ENCODE results near the gene CLDN34.

The CLDN34 gene

DNA sequence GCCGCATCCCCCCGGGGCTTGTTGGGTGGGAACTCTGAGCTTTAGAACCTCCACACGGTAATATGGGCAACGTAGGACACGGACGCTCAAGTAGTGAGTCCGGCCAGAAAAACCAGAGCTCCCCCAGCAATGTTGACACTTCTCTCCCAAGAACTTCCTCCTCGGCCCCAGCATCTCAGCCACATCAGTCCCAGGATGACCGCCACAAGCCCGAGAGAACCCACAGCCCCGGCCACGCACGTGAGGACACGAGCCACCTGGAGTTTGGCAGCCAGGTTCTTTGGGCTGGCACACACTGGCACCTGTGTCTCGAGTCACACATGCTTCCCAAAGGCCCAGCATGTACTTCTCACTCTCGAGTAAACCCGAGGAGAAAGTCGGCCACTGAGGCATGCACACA lies 16.3 kb downstream of the CLDN34 start:
- no peak for DNase-seq

DNA sequence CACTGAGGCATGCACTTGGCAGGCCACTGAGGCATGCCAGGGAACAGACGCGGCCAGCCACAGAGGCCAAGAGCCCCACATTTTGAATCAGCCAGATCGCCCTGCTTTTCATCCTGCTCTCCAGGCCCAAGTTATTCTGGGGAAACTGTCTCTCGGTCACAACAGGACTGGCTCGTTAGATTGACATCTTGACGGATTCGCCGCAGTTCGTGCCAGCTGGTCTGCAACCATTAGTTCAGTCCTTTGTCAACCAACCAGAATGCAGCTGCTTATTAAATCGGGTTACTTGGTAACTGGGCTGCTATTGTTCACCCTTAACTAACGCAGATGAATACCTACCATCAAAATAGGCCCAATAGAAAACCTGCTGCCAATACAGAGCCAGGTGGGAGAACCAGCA lies 16.7 kb downstream of the CLDN34 start:
- DNase-seq: no peak

DNA sequence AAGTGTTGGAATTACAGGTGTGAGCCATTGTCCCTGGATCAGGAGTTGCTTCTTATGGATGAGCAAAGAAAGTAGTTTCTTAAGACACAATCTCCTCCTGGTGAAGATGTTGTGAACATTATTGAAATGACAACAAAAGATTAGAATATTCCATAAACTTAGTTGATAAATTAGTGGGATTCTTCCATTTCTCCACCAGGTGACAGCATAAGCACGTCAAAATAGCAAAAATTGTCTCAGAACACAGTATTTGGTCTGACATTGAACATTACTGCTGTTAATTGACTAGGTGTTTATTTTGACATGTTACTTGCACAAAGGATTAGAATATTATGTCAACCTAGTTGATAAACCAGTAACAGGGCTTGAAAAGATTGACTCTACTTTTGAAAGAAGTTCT lies 21.6 kb downstream of the CLDN34 start:
- no peak for DNase-seq

DNA sequence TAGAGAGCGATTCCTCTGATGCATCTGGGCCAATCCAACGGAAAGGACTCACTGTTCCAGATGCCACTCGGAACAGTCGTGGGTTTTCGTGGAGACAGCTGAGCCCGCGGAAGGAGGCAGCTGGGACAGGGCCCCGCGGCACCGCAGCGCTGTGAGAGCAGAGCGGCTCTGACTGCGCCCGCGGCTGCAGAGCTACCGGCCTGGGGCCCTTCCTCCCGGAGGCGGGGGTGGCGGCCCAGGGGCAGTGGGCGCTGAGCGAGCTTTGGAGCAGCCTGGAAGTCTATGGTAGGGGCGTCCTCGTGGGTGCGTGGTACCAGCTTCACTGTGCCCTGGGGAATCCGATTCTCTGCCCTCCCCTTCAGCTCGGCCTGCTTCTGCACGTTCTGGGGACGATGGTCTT lies 24.9 kb downstream of the CLDN34 start:
- no peak for DNase-seq

DNA sequence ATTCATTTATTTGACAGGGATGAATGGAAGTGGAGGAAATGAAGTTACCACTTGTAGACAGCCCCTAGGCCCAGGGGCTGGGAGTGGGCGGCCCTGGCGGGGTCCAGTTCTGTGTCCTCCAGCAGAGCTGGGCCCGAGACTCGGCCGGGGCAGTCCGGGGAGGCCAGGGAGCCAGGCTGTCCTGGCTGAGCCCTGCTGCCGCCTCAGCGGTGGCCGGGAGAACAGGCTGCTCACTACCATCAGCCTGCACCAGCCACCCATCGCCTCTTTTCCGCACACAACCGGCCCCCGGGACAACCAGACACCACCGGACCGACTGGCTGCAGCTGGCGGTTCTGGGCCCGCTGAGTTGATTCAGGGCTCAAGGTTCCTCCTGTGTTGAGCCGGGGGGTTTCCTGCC lies 25.6 kb downstream of the CLDN34 start:
- DNase-seq: no peak

DNA sequence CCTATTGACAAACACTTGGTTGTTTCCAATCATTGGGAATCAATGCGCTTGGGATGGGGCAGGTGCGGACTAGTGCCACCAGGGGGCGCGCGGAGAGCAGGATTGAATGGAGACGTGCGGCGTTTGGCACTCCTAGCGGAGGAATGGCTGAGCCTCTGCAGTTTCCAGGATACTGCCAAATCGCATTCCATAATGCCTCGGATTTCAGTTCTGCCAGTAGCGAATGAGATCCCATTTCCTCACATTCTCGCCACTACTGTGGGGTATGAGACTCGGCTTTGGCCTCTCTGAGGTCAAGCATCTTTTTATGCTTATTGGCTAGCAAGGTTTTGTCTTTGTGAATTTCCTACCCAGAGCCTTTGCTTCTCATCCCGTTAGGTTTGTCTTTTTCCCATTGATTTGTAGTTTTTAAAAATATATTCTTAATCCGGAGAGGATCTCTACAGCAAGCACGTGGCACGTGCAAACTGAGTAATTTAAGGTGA lies 28.7 kb downstream of the CLDN34 start:
- peak; percentile 73 to 74 for DNase-seq

DNA sequence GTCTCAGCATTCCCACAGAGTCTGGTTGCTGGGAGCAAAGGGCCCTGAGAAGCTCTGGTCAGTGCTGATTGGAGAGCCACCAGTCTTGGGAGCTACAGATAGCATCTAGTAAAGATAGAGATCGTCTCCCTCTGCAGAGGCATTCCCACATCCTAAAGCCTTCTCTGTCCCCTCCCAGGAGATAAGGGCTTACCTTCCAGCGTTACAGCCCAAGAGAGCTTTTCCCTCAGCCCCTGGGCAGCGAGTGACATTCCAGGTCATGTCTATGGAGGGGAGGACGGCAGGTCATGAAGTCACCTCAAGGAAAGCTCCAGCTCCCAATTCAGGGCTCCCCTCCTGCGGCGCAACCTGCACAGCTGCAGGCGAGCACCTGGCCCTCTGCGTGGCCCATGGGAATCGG lies 29.9 kb downstream of the CLDN34 start:
- DNase-seq: no peak

DNA sequence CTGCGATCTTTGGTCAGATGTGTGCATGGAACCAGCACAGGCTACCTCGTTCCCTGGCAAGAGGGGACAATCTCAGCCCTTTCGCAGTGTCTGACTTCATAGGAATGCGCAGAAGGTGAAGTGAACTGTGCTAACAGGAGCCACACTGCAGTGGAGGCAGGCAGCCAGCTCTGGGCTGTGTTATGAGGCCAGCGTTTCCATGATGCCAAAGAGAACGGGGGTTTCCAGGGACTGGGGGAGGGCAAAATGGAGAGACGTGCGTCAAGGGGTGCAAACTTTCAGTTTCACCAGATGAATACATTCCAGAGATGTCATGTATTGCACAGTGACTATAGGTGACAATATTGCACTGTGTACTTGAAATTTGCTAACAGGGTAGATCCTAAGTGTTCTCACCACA lies 30.4 kb downstream of the CLDN34 start:
- DNase-seq: peak; percentile 23 to 34

DNA sequence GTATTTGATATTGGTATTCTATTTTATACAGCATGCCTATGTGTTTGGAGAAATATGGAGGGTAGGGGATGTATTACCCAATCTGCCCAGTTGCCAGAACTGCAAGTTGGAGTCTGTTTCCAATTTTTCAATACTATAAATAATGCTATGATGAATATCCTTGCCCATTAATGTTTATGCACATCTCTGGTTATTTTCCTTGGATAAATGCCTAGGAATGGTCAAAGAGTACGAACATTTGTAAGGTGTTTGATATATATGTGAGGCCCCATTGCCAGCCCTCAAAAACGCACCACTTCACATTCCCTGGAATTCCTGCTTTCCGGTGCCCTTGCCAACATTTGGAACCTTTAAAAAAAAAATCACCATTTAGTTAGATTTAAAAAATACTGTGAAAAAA lies 34.3 kb downstream of the CLDN34 start:
- DNase-seq: no peak

DNA sequence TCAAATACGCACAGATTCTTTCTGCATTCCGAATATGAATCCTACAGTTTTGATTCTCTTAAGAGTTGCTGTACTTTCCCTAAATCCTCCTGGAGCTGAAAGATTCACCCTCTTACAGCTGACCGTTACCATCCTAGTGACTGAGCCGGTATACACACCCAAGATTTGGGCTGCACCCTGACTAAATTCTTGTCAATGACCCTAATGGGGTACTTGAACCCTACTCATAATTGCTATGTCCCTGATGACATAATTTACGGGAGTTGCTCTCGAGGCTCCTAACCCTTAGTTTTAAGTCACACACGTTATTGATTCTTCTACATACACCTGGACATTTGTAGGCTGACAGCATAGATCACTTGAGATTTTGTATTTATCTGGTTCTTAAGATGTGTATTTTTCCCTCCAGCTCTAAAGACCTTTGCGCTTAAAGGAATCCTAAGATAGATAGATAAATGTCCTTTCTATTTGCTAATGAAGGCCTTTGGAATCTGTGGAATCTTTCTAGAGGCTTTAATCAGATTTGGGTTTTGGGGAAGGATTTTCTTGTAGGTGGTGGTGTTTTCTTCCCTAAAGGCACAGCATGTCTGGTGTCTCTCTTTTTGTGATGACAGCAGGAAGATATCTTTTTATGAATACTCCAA lies 37.8 kb downstream of the CLDN34 start:
- DNase-seq: no peak

DNA sequence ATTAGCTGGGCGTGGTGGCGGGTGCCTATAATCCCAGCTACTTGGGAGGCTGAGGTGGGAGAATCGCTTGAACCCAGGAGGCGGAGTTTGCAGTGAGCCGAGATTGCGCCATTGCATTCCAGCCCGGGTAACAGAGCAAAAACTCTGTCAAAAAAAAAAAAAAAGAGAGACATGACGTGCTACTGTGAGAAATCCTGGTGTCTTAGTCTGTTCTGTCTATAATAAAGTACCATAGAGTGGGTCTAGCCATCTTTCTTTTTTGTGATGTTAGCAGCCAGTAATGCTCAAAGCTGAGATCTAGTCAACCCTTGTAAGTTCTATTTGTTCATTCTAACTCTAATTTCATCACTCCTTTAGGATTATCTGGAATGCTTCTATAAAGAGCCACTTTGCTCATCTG lies 38.9 kb downstream of the CLDN34 start:
- no peak for DNase-seq

DNA sequence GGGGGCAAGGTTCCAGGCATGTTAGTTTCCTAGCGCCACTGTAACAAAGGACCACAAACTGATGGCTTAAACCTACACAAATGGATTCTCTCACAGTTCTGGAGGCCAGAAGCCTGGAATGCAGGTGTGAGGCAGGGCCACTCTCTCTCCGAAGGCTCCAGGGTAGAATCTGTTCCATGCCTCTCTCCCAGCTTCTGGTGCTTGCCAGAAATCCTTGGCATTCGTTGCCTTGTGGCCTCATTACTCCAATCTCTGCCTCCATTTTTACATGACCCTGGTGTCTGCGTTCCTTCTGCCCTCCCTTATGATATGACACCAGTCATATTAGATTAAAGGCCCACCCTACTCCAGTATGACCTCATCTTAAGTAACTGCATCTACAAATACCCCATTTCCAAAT lies 39.6 kb downstream of the CLDN34 start:
- DNase-seq: no peak

DNA sequence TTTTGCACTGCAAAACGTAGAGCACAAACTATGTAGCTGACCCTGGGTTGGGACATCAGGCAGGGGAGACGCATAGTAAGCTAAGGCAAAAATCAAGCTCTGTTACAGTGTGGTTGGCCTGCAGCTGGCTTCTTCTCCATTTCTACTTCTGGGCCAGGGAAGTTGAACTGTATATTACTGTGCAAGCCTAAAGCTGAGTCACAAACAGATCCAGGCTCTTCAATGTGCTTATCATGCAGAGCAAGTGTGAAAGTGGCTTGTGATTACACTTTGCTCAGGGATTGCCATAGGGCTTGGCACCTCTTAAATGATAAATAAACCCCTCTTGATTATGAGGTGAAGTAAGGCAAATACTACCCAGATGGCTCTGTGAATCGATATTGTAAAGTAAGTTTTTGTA lies 40.5 kb downstream of the CLDN34 start:
- no peak for DNase-seq

DNA sequence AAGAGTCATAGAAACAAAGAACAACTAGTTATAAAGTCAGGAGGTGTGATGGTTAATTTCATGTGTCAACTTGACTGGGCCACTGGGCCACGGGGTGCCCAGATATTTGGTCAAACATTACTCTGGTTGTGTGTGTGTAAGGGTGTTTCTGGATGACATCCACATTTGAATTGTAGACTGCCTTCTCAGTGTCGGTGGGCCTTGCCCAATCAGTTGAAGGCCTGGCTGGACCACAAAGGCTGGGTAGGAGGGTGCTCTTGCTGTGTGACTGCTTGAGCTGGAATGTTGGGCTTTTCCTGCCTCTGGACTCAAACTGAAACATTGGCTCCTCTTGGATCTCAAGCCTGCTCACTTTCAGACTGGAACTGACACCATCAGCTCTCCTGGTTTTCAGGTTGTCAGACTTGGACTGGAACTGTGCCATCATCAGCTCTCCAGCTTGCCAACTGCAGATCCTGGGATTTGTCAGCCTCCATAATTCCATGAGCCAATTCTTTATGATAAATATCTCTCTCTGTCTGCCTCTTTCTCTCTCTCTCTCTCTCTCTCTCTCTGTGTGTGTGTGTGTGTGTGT lies 41.4 kb downstream of the CLDN34 start:
- DNase-seq: no peak

DNA sequence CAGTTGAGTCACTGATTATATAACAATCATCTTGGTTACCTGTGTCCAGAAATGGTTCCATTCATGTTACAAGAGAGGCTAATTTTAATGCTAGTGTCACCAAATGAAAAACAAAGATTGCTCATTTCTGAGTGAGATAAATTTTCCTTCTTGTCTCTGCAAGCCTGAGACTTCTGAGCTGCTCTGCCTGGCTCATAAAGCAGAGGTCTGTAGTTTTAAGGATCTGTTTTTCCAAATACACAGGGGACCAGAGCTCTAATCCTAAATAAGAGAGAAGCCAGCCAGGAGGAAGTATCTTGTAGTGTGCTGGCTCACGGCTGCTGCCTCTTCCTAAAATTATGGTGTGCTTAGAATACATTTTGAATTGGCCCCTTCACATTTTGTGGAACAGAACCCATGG lies 42.6 kb downstream of the CLDN34 start:
- DNase-seq: no peak

DNA sequence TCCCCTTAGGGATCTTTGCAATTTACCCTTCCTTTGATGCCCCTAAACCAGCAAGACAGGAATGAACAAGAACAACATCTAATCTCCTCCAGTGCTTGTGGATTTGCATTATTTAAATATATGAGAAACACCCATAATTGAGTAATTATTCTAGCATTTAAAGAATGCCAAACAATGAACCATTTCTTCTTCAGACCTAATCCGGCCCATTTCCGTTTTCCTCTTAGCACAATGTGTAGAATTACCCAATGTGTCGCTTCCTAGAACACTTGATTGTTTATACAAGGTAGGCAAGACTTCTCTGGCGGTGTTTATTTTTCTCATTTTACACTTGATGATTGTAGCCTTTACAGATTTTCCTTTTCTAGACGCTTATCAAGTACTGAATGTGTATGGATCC lies 43.5 kb downstream of the CLDN34 start:
- no peak for DNase-seq

DNA sequence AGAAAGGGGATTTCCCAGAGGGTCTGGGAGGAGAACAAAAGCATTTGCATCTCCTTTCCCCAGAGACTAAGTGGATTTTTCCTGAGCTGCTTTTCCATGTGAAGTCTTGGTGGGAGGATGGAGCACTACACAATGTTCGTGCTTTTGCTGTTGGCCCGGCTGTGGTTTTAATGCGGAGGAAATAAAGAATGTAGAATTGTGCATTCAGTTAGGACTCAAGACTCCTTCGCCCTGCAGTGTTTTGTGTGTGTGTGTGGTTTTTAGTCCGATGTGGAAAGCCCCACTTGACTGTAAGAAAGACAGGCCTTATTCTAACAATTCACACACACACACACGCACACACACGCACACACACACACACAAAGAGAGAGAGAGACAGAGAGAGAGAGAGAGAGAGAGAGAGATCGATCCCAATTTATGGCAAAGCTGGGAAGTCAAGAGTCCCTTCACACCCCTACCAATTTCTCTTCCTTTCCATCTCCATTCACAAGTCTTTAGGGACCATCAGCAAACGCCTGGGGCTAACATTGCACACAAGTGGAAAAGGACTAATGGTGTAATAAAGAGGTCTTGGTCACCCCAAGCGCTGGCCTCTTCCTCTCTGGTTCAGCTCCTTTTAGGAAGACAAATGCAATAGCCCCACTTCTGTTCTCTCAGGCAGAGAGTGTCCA lies 44.2 kb downstream of the CLDN34 start:
- DNase-seq: peak in 1 of 2 experiments; percentile 7

DNA sequence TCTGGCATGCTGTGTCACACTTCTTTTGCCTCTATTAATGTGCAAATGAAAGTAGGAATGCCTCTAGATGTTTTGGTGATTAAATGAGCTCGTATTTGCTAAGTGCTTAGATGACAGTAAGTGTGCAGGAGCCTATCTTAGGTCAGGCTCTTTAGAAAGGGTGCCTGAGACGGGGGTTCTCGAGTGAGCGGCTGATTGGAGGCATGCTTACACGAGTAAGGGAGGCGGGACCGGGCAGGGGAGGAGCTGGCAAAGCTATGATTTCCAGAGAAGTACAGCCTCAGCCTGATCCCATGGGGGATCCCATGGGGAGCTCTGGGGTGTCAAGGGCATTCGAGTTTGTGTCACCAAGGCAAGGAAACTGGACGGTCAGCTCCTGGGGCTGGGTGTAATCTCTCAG lies 44.8 kb downstream of the CLDN34 start:
- no peak for DNase-seq

DNA sequence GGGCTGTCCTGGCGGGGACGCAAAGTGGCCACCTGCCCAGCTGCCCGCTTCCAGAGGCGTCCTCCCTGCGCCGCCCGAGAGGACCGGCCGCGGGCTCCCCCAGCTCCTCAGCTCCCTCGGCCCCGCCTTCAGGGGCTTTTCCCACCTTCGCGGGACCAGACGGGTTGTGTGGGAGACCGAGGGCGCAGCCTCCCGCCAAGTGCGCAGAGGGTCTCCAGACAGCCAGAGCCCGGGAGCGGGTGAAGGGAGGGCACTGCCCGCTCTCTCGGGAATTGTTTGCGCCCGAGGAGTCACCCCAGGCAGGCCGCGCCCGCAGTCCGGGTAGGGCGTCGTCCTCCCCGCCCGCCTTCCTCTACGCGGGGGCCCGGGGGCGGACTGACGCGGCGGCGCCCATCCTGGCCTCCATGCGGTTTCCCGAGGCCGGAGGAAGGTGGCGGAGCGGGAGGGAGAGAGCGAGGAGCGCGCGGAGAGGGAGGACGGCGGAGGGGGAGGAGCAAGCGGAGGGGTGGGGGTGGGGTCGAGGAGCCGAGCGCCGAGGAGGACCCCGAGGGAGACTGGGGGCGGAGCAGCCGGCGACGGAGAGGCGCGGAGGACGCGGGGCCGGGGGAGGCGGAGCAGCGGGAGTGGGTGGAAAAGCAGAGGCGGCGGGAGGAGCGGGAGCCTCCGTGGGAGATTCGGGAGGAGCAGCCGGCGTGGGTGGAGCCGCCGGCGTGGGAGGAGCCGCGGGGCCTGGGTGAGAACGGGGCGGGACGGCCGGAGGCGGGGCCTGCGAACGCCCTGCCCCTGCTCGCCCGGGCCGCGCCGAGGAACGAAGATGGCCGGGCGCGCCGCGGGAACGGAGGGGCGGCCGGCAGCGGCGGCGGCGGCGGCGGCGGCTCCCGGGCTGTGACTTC lies 47.5 kb downstream of the CLDN34 start:
- DNase-seq: peak; percentile 66 to 74

DNA sequence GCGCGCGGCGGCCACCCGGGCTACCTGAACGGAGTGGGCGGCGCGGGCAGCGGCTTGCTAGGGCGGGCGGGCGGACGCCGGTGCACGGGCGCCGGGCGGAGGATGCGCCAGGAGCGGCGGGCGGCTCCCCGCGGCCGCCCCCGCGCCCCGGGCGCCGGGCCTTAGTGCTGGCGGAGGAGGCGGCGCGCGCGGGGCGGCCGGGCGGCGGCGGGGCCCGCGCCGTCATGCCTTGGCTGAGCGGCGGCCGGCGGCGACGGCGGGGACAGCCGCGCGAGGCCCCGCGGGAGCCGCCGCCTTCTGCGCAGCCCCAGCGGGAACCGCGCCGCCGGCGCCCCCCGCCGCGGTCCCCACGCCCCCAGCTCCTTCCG lies 48.2 kb downstream of the CLDN34 start:
- DNase-seq: no peak

DNA sequence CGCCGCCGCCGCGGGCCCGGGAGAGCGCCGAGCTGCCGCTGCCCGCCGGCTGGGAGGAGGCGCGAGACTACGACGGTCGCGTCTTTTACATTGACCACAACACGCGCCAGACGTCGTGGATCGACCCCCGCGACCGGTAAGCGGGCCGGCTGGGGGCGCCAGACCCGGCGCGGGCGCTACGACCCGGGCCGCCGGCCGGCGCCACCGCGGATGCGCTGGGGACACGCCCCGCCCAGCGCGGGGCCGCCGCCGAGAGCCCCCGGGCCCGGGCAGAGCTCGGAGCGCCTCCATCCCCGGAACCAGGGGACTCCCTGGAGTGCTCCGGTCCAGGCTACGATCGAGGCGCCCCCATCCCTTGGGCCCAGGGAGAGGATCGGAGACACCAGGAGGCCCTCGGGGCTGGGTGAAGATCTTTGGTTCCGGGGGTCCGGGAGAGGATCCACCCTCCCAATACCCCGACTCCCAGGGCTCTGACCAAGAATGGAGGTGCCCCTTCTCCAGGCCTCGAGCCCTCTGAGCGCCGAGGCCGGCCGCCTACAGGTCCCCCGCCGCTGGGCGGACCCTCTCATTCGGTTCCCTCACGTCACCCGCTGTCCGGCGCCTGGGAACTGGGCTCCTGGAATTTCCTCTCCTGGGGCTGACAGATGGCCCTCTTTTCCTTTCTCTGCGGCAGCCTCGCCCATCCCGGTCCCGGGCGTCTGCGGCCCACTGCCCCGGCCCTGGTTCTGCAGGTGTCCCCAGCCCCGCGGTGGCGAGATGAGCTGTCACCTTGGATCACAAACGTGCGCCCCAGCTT lies 48.8 kb downstream of the CLDN34 start:
- no peak for DNase-seq

DNA sequence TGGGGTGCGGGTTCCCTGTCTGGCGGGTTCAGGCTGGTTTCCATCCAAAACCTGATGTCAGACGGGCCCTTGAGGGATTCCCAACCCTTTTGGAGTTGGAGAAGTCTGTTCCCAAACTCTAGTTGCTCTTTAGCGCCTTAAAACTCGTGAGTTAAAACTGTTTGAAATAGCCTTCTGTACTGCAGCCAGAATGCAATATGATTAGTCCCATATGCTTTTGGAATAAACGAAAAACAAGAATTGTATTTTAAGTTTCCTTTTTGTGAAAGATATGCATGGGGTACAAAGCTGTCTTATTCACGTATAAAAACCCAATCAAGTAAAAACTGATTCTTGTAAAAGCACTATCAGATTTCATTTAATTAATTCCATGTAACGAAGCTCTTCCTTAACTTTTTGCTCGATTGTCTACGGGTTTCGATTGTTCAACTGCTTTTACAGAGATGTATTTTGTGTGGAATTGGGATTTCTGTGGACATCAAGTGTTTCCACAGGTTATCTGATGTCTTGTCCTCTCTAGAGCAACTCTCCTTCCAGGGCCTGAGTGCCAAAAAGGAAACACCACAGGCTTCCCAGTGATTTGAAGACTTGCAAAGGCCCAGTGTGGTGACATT lies 49.5 kb downstream of the CLDN34 start:
- no peak for DNase-seq

All from activated CD4-positive, alpha-beta T cell treated with anti-CD3 and anti-CD28 coated beads, Interleukin-2, amount 50 U/mL, for 4 hours (primary cell).